Keratinocyte (primary cell): ENCODE results near the gene TTC33. TPM values are rescaled to one million over a fixed set of nuclear protein-coding genes. Genes with fewer than 3 reads are reported as not detected.

ENCODE experiments used
- DNase-seq: peaks from one replicate; pipeline ENCODE4 v3.0.0-alpha.2; 2011; ENCODE audit warnings: low read depth, missing footprints, low spot score
- FAIRE-seq: peaks from 2 replicates; lab custom pipeline; 2011; peaks lifted over from hg19 to GRCh38; lab: Jason Lieb, UNC
- H2AFZ ChIP-seq: 2 replicates; pipeline ENCODE4 v1.6.0; 2012; ENCODE audit warnings: low read length, control low read depth, inconsistent platforms; ENCODE audit not compliant: control insufficient read depth
- H3K27ac ChIP-seq: 2 replicates; pipeline ENCODE4 v1.5.1; 2011; ENCODE audit warnings: low read length; ENCODE audit not compliant: control insufficient read depth, insufficient read depth
- H3K27me3 ChIP-seq: 3 replicates; pipeline ENCODE4 v1.6.0; 2011; ENCODE audit warnings: low read length; ENCODE audit not compliant: control insufficient read depth, insufficient read depth; ENCODE audit errors: extremely low read depth
- H3K36me3 ChIP-seq, 2 experiments: 2 replicates in 1 of 2; 3 replicates in 1 of 2; pipeline ENCODE4 v1.5.1; 2011; ENCODE audit warnings: low read length in 2 of 2, mild to moderate bottlenecking in 1 of 2; ENCODE audit not compliant: control insufficient read depth in 2 of 2, insufficient read depth in 2 of 2; ENCODE audit errors: extremely low read depth in 1 of 2
- H3K4me1 ChIP-seq: 3 replicates; pipeline ENCODE4 v1.5.1; 2011; ENCODE audit warnings: low read length; ENCODE audit not compliant: control insufficient read depth, insufficient read depth; ENCODE audit errors: extremely low read depth
- H3K4me2 ChIP-seq: 3 replicates; pipeline ENCODE4 v1.6.0; 2011; ENCODE audit warnings: low read depth, low read length; ENCODE audit not compliant: control insufficient read depth, insufficient read depth; ENCODE audit errors: extremely low read depth
- H3K4me3 ChIP-seq, 3 experiments: fragments of 200-600 bp in 1 of 3; sonication (generic) in 1 of 3; 2 replicates in 2 of 3; 3 replicates in 1 of 3; pipeline ENCODE4 v1.5.1; 2011 to 2016; ENCODE audit warnings: low read length in 3 of 3, mild to moderate bottlenecking in 3 of 3, control low read depth in 2 of 3, inconsistent platforms in 1 of 3, low read depth in 1 of 3, mixed read lengths in 1 of 3, mixed run types in 1 of 3, moderate library complexity in 1 of 3; ENCODE audit not compliant: control insufficient read depth in 2 of 3, insufficient read depth in 2 of 3; ENCODE audit errors: extremely low read depth in 1 of 3
- H3K79me2 ChIP-seq: 2 replicates; pipeline ENCODE4 v1.6.0; 2012; ENCODE audit warnings: low read length; ENCODE audit not compliant: control insufficient read depth, insufficient read depth
- H3K9ac ChIP-seq: 3 replicates; pipeline ENCODE4 v1.6.0; 2011; ENCODE audit warnings: low read length; ENCODE audit not compliant: control insufficient read depth, insufficient read depth; ENCODE audit errors: extremely low read depth
- H3K9me1 ChIP-seq: 3 replicates; pipeline ENCODE4 v1.6.0; 2011; ENCODE audit warnings: low read length; ENCODE audit not compliant: control insufficient read depth, insufficient read depth; ENCODE audit errors: extremely low read depth
- H3K9me3 ChIP-seq: 2 replicates; pipeline ENCODE4 v1.5.1; 2012; ENCODE audit warnings: low read depth, low read length; ENCODE audit not compliant: control insufficient read depth
- H4K20me1 ChIP-seq: 3 replicates; pipeline ENCODE4 v1.6.0; 2011; ENCODE audit warnings: low read length; ENCODE audit not compliant: control insufficient read depth, insufficient read depth; ENCODE audit errors: extremely low read depth
- CTCF ChIP-seq, 3 experiments: IDR thresholded peaks in 1 of 3; conservative IDR thresholded peaks in 1 of 3; optimal IDR thresholded peaks in 1 of 3; 2 replicates in 2 of 3; 3 replicates in 1 of 3; pipeline versions ENCODE3 to v1.5.1; 2011; ENCODE audit warnings: low read length in 3 of 3, mild to moderate bottlenecking in 3 of 3, moderate library complexity in 2 of 3, control low read depth in 1 of 3, inconsistent platforms in 1 of 3; ENCODE audit not compliant: insufficient read depth in 2 of 3; ENCODE audit errors: extremely low read depth in 1 of 3
- EZH2 ChIP-seq: IDR thresholded peaks from one replicate; pipeline ENCODE4 v1.6.1; 2012; ENCODE audit warnings: inconsistent platforms, mild to moderate bottlenecking, low read length, moderate library complexity
- dilution Hi-C: fragments of 300-500 bp; cut with MboI; formaldehyde crosslinking; loops from one replicate; pipeline ENCODE4 v1.7.0; 2020; ENCODE audit warnings: low sequenced_read_pairs; ENCODE audit not compliant: extremely low pct_ligation_motif_present
- polyA plus RNA-seq, 5 experiments: library from polyadenylated mRNA; depleted of rRNA in 3 of 5; stranded (reverse) in 3 of 5; stranded (forward) in 1 of 5; unstranded in 1 of 5; fragments of >200 nt; gene quantifications; 1 replicate in 1 of 5; 2 replicates in 3 of 5; 3 replicates in 1 of 5; pipeline versions ENCODE4 v1.2.1 to v1.2.3, GENCODE V29; 2011 to 2012; ENCODE audit warnings: missing spikeins in 2 of 5, low read depth in 1 of 5, low replicate concordance in 1 of 5

Gene TTC33
- polyA plus RNA-seq, 1 donor (not counting 4 experiments of a cell fraction or from before 2014, with no cell fraction given) = 7.1 TPM

DNA sequence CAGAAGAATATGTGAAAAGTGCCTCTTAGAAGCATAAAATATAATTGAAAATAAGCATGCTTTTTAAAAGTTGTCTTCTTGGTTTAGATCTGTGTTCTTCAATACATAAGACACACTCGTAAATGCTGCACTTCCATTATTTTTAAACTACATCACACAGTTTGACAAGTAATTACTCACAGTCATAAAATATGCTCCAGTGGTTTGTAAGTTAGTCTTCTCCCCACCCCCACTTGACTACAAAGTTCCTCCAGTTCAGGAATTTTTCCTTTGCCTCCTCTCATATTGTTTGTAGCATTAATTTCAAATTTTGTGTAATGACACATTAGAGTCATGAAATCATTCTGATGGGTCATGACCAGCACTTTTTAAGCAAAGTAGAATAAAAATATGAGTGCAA lies 136.3 kb downstream of the TTC33 start:
- FAIRE-seq (peak; percentile 46), DNase-seq (no peak)
- no peaks in the 10 kb centered on the region for H3K27me3 ChIP-seq
- no peaks in the 10 kb centered on the region for H3K36me3 ChIP-seq
- H3K9ac ChIP-seq = no peak overlapping the region
- H4K20me1 ChIP-seq = no peaks in the 10 kb centered on the region
- H3K9me3 ChIP-seq = no peaks in the 10 kb centered on the region
- H2AFZ ChIP-seq = no peak overlapping the region
- no peak overlapping the region for H3K4me3 ChIP-seq
- TF ChIP-seq CTCF (optimal IDR thresholded peaks at IDR 0.05 in 1 of 3, IDR thresholded peaks at IDR 0.05 in 1 of 3, conservative IDR thresholded peaks at IDR 0.05 in 1 of 3; ENCODE audit: extremely low read depth in 1 of 3, insufficient read depth in 2 of 3, low read length in 3 of 3) (no peak), EZH2 (no peak)
- dilution Hi-C loops = no loop called here
- no peaks in the 10 kb centered on the region for H3K9me1 ChIP-seq
- no peaks in the 10 kb centered on the region for H3K79me2 ChIP-seq
- no peak overlapping the region for H3K4me2 ChIP-seq
- peaks cover 20% of the 10 kb centered on the region for H3K4me1 ChIP-seq
- no peak overlapping the region for H3K27ac ChIP-seq

DNA sequence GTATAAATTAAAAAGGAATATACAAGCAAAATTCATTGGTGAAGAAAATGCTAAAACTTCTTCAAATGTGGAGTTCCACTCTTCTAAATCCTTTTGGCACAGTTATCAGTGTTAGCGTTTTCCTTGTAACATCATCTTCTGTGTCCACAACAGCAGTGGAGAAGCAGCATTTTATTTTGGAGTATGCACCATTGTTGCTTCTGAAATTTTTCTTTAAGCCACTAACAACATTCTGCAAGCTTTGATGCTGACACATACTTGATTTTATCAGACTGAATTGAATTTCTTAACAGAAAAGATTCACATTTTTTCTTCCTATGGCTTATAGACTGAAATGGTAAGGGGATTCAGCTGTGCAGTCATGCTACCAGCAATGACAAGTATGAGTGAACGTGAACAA lies 136.8 kb downstream of the TTC33 start:
- H3K27ac ChIP-seq = no peak overlapping the region
- H3K4me2 ChIP-seq = peak overlapping the region; percentile 37
- no peak overlapping the region for H3K9ac ChIP-seq
- no peaks in the 10 kb centered on the region for H3K36me3 ChIP-seq
- no peaks in the 10 kb centered on the region for H3K9me1 ChIP-seq
- DNase-seq = no peak
- H3K9me3 ChIP-seq = no peaks in the 10 kb centered on the region
- no peaks in the 10 kb centered on the region for H4K20me1 ChIP-seq
- dilution Hi-C loops = no loop called here
- no peak for FAIRE-seq
- peaks cover 20% of the 10 kb centered on the region for H3K4me1 ChIP-seq
- H3K27me3 ChIP-seq = no peaks in the 10 kb centered on the region
- H2AFZ ChIP-seq = no peak overlapping the region
- no peak overlapping the region for H3K4me3 ChIP-seq
- TF ChIP-seq EZH2 (no peak), CTCF (optimal IDR thresholded peaks at IDR 0.05 in 1 of 3, IDR thresholded peaks at IDR 0.05 in 1 of 3, conservative IDR thresholded peaks at IDR 0.05 in 1 of 3; ENCODE audit: extremely low read depth in 1 of 3, insufficient read depth in 2 of 3, low read length in 3 of 3) (no peak)
- H3K79me2 ChIP-seq = no peaks in the 10 kb centered on the region
